H9 (cell line): ENCODE measurements around the gene TMEM270. TPM values are rescaled to one million over a fixed set of nuclear protein-coding genes. Genes with fewer than 3 reads are reported as not detected.

ENCODE experiments used
- DNase-seq: peaks from one replicate; pipeline ENCODE4 v3.0.0-alpha.2; 2017
- H2AFZ ChIP-seq: one replicate; pipeline ENCODE4 v1.6.1; 2013; ENCODE audit warnings: mild to moderate bottlenecking, low read length, control low read depth, moderate library complexity
- H2AK5ac ChIP-seq: 2 replicates; pipeline ENCODE4 v1.6.1; 2013; ENCODE audit warnings: low read length, control low read depth, mixed read lengths; ENCODE audit not compliant: insufficient read length
- H2BK120ac ChIP-seq: one replicate; pipeline ENCODE4 v1.6.1; 2013; ENCODE audit warnings: low read depth, mild to moderate bottlenecking, low read length, control low read depth, inconsistent platforms; ENCODE audit not compliant: poor library complexity, severe bottlenecking
- H2BK12ac ChIP-seq: 2 replicates; pipeline ENCODE4 v1.6.1; 2013; ENCODE audit warnings: low read length, control low read depth, mixed read lengths, low read depth; ENCODE audit not compliant: insufficient read length
- H2BK15ac ChIP-seq: 2 replicates; pipeline ENCODE4 v1.6.1; 2013; ENCODE audit warnings: low read depth, low read length, control low read depth
- H2BK20ac ChIP-seq: one replicate; pipeline ENCODE4 v1.6.1; 2013; ENCODE audit warnings: low read depth, mild to moderate bottlenecking, low read length, control low read depth, inconsistent platforms; ENCODE audit not compliant: poor library complexity, severe bottlenecking
- H2BK5ac ChIP-seq: 2 replicates; pipeline ENCODE4 v1.6.1; 2013; ENCODE audit warnings: low read length, control low read depth, mixed read lengths; ENCODE audit not compliant: insufficient read length
- H3K14ac ChIP-seq: 2 replicates; pipeline ENCODE4 v1.6.1; 2013; ENCODE audit warnings: low read length, control low read depth; ENCODE audit not compliant: insufficient read depth
- H3K18ac ChIP-seq: 2 replicates; pipeline ENCODE4 v1.6.1; 2013; ENCODE audit warnings: low read depth, mild to moderate bottlenecking, mixed read lengths, low read length, control low read depth; ENCODE audit not compliant: insufficient read length
- H3K23ac ChIP-seq: 2 replicates; pipeline ENCODE4 v1.6.1; 2013; ENCODE audit warnings: low read length, control low read depth, mixed read lengths, low read depth; ENCODE audit not compliant: insufficient read length
- H3K23me2 ChIP-seq: 2 replicates; pipeline ENCODE4 v1.6.1; 2013; ENCODE audit warnings: low read depth, mild to moderate bottlenecking, mixed read lengths, low read length, control low read depth; ENCODE audit not compliant: insufficient read length, poor library complexity, severe bottlenecking
- H3K27ac ChIP-seq: 2 replicates; pipeline ENCODE4 v1.5.1; 2013; ENCODE audit warnings: low read length, control low read depth, mixed read lengths, low read depth; ENCODE audit not compliant: insufficient read length
- H3K27me3 ChIP-seq: 2 replicates; pipeline ENCODE4 v1.6.1; 2013; ENCODE audit warnings: low read length, control low read depth, inconsistent platforms; ENCODE audit not compliant: insufficient read depth
- H3K4ac ChIP-seq: 2 replicates; pipeline ENCODE4 v1.6.1; 2013; ENCODE audit warnings: low read depth, mild to moderate bottlenecking, control low read depth, inconsistent platforms, low read length, moderate library complexity
- H3K4me1 ChIP-seq: 2 replicates; pipeline ENCODE4 v1.6.1; 2013; ENCODE audit warnings: low read length, control low read depth, inconsistent platforms; ENCODE audit not compliant: insufficient read depth
- H3K4me2 ChIP-seq: 2 replicates; pipeline ENCODE4 v1.6.1; 2013; ENCODE audit warnings: low read length, control low read depth, mixed read lengths; ENCODE audit not compliant: insufficient read length, insufficient read depth
- H3K56ac ChIP-seq: 2 replicates; pipeline ENCODE4 v1.6.1; 2013; ENCODE audit warnings: low read depth, mild to moderate bottlenecking, mixed read lengths, low read length, control low read depth; ENCODE audit not compliant: insufficient read length
- H3K79me1 ChIP-seq: 2 replicates; pipeline ENCODE4 v1.6.1; 2013; ENCODE audit warnings: low read depth, mild to moderate bottlenecking, moderate library complexity, low read length, control low read depth, inconsistent platforms; ENCODE audit not compliant: insufficient read depth, poor library complexity, severe bottlenecking
- H3K79me2 ChIP-seq: 2 replicates; pipeline ENCODE4 v1.6.1; 2013; ENCODE audit warnings: low read length, control low read depth, inconsistent platforms; ENCODE audit not compliant: insufficient read depth
- H3K9ac ChIP-seq: 2 replicates; pipeline ENCODE4 v1.6.1; 2013; ENCODE audit warnings: low read length, control low read depth, mixed read lengths; ENCODE audit not compliant: insufficient read length; ENCODE audit errors: extremely low read depth
- H3K9me3 ChIP-seq: one replicate; pipeline ENCODE4 v1.6.1; 2013; ENCODE audit warnings: low read depth, low read length, inconsistent platforms; ENCODE audit not compliant: control insufficient read depth
- H3T11ph ChIP-seq: one replicate; pipeline ENCODE4 v1.6.1; 2013; ENCODE audit warnings: mild to moderate bottlenecking, low read length, control low read depth, inconsistent platforms
- H4K20me1 ChIP-seq: one replicate; pipeline ENCODE4 v1.6.1; 2013; ENCODE audit not compliant: control insufficient read depth, insufficient read length, insufficient read depth
- H4K5ac ChIP-seq: 2 replicates; pipeline ENCODE4 v1.6.1; 2013; ENCODE audit warnings: low read depth, mild to moderate bottlenecking, mixed read lengths, low read length, control low read depth; ENCODE audit not compliant: insufficient read length
- H4K8ac ChIP-seq: replicated peaks from 2 replicates; pipeline ENCODE4 v1.6.1; 2013; ENCODE audit warnings: low read length, control low read depth, mixed read lengths, low read depth; ENCODE audit not compliant: insufficient read length
- H4K91ac ChIP-seq: 2 replicates; pipeline ENCODE4 v1.6.1; 2013; ENCODE audit warnings: low read depth, mild to moderate bottlenecking, moderate library complexity, mixed read lengths, low read length, control low read depth; ENCODE audit not compliant: insufficient read length
- H3K27ac Mint-ChIP-seq, 3 experiments: 2 replicates in 2 of 3; 3 replicates in 1 of 3; pipeline ENCODE4 v1.8.0; 2020 to 2021; ENCODE audit warnings: mixed read lengths in 3 of 3, mild to moderate bottlenecking in 1 of 3, moderate library complexity in 1 of 3
- H3K27me3 Mint-ChIP-seq: 2 replicates; pipeline ENCODE4 v1.8.0; 2021; ENCODE audit warnings: low read depth, mild to moderate bottlenecking, moderate library complexity, mixed read lengths
- H3K36me3 Mint-ChIP-seq, 3 experiments: 2 replicates in 2 of 3; 3 replicates in 1 of 3; pipeline ENCODE4 v1.8.0; 2020 to 2021; ENCODE audit warnings: low read depth in 3 of 3, mixed read lengths in 3 of 3; ENCODE audit not compliant: insufficient read depth in 1 of 3
- H3K4me1 Mint-ChIP-seq, 2 experiments: 2 replicates each; pipeline ENCODE4 v1.8.0; 2020; ENCODE audit warnings: mixed read lengths in 2 of 2
- H3K4me3 Mint-ChIP-seq, 2 experiments: 2 replicates in 1 of 2; 3 replicates in 1 of 2; pipeline ENCODE4 v1.8.0; 2020 to 2021; ENCODE audit warnings: mild to moderate bottlenecking in 2 of 2, mixed read lengths in 2 of 2, moderate library complexity in 1 of 2
- H3K9me3 Mint-ChIP-seq, 2 experiments: 2 replicates in 1 of 2; 3 replicates in 1 of 2; pipeline ENCODE4 v1.8.0; 2020; ENCODE audit warnings: mild to moderate bottlenecking in 2 of 2, mixed read lengths in 2 of 2, moderate library complexity in 1 of 2
- WGBS: extraction: QIAGEN DNeasy Blood & Tissue Kit; methylation state at CpG from one replicate; pipeline ENCODE4 v1.1.7; 2013; ENCODE audit warnings: missing lambda C conversion rate, low lambda C conversion rate, mixed read lengths; ENCODE audit not compliant: insufficient read length; ENCODE audit errors: extremely low coverage; 5-methylcytosine and 5-hydroxymethylcytosine counted together
- total RNA-seq: library from RNA; stranded (reverse); gene quantifications from 2 replicates; pipeline ENCODE4 v1.2.1, GENCODE V29; 2021
- TF ChIP-seq, protein P1 (sequence below): fragments of 200-600 bp; sonication (generic); conservative IDR thresholded peaks from 3 replicates; pipeline ENCODE4 v1.8.0; 2021; ENCODE audit warnings: antibody characterized with exemption, mild to moderate bottlenecking

TMEM270 gene
- total RNA-seq, 1 experiment from 2014 or later, result not detected

DNA sequence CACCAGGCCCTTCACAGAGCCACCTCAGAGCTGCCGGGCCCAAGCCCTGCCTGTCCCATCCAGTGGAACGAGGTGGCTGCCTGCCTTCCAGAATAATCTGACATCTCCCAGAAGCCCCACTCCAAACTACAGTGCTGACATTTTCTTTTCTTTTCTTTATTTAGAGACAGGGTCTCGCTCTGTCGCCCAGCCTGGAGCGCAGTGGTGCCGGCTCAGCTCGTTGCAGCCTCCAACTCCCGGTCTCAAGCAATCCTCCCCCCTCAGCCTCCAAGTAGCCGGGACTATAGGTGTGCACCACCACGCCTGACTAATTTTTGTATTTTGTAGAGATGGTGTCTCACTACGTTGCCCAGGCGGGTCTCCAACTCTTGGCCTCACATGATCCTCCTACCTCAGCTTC is 346 bp downstream of the TMEM270 start:
- H3K36me3 Mint-ChIP-seq, result no peaks in the 10 kb centered on the region; a peak in 2 of 7 replicates
- H3K14ac ChIP-seq, result no peak overlapping the region

More for the DNA sequence above, 346 bp downstream of the TMEM270 start:
- no peak overlapping the region for H4K5ac ChIP-seq
- no CpG with 5 or more reads among the region's 12 CpGs for WGBS
- peaks cover 0 to 4% of the 10 kb centered on the region in 2 experiments; a peak in 2 of 5 replicates for H3K9me3 Mint-ChIP-seq
- H3K23ac ChIP-seq, result no peak overlapping the region
- H3K56ac ChIP-seq, result no peak overlapping the region
- no peak overlapping the region for H3T11ph ChIP-seq
- H3K27ac ChIP-seq, result no peak overlapping the region
- H3K79me2 ChIP-seq, result no peaks in the 10 kb centered on the region
- H3K27me3 Mint-ChIP-seq, result peaks cover 30% of the 10 kb centered on the region
- no peaks in the 10 kb centered on the region for H3K27me3 ChIP-seq
- no peak overlapping the region for H2BK5ac ChIP-seq
- H3K4ac ChIP-seq, result no peak overlapping the region
- H3K9me3 ChIP-seq, result no peaks in the 10 kb centered on the region
- H2BK12ac ChIP-seq, result no peak overlapping the region
- H4K20me1 ChIP-seq, result no peaks in the 10 kb centered on the region
- H3K4me3 Mint-ChIP-seq, result no peak overlapping the region
- no peak overlapping the region for H3K27ac Mint-ChIP-seq
- no peak overlapping the region for H4K91ac ChIP-seq
- no peak overlapping the region for H2BK120ac ChIP-seq
- H3K4me1 ChIP-seq, result no peaks in the 10 kb centered on the region
- no peak for DNase-seq
- no peak overlapping the region for H3K9ac ChIP-seq
- no peak overlapping the region for H2BK15ac ChIP-seq
- no peak overlapping the region for H2AK5ac ChIP-seq
- H2BK20ac ChIP-seq, result no peak overlapping the region
- H3K4me2 ChIP-seq, result no peak overlapping the region
- TF ChIP-seq, protein P1, sequence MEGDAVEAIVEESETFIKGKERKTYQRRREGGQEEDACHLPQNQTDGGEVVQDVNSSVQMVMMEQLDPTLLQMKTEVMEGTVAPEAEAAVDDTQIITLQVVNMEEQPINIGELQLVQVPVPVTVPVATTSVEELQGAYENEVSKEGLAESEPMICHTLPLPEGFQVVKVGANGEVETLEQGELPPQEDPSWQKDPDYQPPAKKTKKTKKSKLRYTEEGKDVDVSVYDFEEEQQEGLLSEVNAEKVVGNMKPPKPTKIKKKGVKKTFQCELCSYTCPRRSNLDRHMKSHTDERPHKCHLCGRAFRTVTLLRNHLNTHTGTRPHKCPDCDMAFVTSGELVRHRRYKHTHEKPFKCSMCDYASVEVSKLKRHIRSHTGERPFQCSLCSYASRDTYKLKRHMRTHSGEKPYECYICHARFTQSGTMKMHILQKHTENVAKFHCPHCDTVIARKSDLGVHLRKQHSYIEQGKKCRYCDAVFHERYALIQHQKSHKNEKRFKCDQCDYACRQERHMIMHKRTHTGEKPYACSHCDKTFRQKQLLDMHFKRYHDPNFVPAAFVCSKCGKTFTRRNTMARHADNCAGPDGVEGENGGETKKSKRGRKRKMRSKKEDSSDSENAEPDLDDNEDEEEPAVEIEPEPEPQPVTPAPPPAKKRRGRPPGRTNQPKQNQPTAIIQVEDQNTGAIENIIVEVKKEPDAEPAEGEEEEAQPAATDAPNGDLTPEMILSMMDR, result no peak
- H3K18ac ChIP-seq, result no peak overlapping the region
- no peak overlapping the region for H2AFZ ChIP-seq
- H3K79me1 ChIP-seq, result no peaks in the 10 kb centered on the region
- H4K8ac ChIP-seq, result no peak overlapping the region
- H3K23me2 ChIP-seq, result no peaks in the 10 kb centered on the region
- H3K4me1 Mint-ChIP-seq, result no peaks in the 10 kb centered on the region
